GM12865 (cell line): ENCODE results near the gene MAML3.

Experiments used
- DNase-seq: peaks from one replicate; pipeline ENCODE4 v3.0.0; 2010; ENCODE audit warnings: low read depth
- H3K4me3 ChIP-seq: 2 replicates; pipeline ENCODE4 v1.5.1; 2011; ENCODE audit warnings: mild to moderate bottlenecking, low read depth, low read length, control low read depth
- CTCF ChIP-seq: IDR thresholded peaks from 2 replicates; pipeline ENCODE4 v1.5.1; 2011; ENCODE audit warnings: low read length, control low read depth, low read depth, inconsistent platforms; ENCODE audit not compliant: insufficient read depth; ENCODE audit errors: missing control alignments

The MAML3 gene

DNA sequence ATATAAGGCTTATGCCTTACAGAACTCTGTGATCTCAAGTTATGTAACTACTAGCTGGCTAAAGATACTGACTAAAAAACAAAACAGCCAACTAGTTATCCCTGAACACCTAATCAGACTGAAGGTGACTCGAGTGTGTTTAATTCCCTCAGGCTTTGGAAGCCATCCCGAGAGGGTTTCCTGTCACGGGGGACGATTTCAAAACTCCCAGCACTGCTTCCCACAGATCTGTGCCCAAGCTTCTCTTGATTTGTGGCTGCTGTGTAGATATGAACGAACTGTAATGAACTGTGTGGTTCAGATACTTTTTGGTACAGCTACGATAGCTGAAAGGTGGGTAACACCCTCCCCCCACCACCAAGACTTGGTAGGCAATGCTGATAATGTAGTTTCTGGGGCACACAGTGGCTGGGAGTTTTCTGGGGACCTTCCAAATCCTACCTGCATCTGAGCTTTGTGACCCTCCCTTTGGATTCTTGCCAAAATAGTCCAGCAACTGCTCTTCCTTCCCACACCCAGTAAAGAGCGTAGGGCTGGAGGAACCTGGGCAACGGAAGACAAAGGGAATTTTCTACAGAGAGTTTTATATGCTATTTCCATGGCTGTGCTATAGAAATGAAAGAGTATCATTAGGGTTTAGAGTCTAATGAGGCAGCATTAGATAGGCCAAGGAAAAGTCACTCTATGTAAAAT lies 339.5 kb downstream of the MAML3 start:
- no peak overlapping the region for H3K4me3 ChIP-seq
- no peak for TF ChIP-seq CTCF
- no peak for DNase-seq

GRCh38 chr4:139813881-139814280 lies 340.1 kb downstream of the MAML3 start:
- DNase-seq: no peak
- no peak for TF ChIP-seq CTCF

GRCh38 chr4:139810710-139811109 lies 343.3 kb downstream of the MAML3 start:
- no peak for TF ChIP-seq CTCF
- DNase-seq: no peak
- H3K4me3 ChIP-seq: no peak overlapping the region

More at GRCh38 chr4:139813881-139814280, 340.1 kb downstream of the MAML3 start:
- H3K4me3 ChIP-seq: no peak overlapping the region

GRCh38 chr4:139809757-139810140 lies 344.2 kb downstream of the MAML3 start:
- no peak for DNase-seq
- no peak for TF ChIP-seq CTCF
- H3K4me3 ChIP-seq: no peak overlapping the region

DNA sequence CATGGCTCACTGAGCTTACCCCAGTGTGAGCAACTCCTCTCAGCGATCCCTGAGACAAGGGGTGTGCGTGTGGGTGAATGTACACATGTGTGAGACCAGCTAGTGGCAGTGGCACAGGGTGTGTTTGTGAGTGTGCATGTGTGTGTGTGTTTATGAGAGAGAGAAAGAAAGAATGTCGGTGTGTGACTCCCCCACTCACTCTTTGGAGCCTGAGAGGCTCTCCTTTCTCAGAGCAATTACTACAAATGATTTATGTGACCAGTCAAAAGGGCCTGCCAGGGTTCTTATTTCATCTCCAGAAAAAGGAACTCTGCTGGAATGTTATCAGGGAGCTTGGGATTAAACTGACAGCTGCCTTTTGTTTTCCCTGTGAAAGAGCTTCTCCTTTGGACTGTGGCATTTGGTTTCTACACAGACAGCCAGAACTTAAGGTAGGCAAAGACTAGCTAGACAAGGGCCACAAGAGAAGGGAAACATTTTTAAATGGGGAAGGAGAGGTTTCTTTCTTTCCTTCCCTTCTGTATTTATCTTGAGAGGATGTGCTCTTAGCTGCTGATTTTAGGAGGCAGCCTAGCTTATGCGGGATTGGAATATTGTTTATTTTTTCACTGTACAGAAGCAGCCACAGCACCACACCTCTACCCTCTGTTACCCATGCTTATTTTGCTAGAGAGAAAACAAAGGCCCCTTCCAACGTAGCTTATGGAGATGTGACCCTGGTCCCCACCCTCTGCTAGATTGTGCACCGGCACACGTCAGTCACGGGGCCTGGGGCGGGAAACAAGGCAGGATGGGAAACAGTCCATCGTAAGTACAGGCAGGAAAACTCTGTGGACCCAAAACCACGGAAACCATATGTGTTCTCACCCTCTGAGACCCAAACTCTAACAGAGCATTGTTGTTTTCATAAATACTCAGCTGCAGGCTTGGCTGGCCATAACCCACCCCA lies 344.9 kb downstream of the MAML3 start:
- no peak overlapping the region for H3K4me3 ChIP-seq
- no peak for DNase-seq
- TF ChIP-seq CTCF: no peak

DNA sequence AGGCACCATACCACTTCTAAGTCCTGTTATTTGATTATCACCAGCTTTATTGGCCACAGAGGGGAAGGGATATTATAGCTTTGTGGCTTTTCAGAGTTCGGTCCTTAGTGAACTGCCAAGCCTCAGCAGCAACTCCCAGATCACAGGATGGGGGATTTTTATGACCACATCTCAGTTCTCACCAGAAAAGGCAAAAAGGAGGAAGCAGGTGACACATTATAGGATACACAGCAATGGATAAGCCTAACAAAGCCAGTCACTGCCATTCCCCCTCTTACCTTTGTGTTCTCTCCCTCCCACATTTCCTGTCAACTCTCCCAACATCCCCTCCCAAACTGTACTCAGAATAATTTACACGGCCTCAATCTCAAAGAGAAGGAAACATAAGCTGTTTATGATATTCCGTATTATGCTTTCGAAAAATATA lies 345.6 kb downstream of the MAML3 start:
- no peak overlapping the region for H3K4me3 ChIP-seq
- DNase-seq: no peak
- TF ChIP-seq CTCF: no peak
